RWPE2 (cell line): ENCODE data around the gene ADORA1.

ENCODE experiments used
- ATAC-seq: fragments of 200-7000 bp; cut with Tn5 transposase; 3 replicates; pipeline ENCODE4 v1.9.1; 2021; ENCODE audit warnings: low read depth
- DNase-seq: peaks from one replicate; pipeline ENCODE4 v3.0.0-alpha.2; 2020; ENCODE audit warnings: low spot score
- H3K27ac ChIP-seq: fragments of 450-650 bp; 2 replicates; pipeline ENCODE4 v1.5.1; 2017; ENCODE audit warnings: mild to moderate bottlenecking; ENCODE audit not compliant: poor library complexity, severe bottlenecking
- H3K27me3 ChIP-seq: fragments of 250-450 bp; sonication (Bioruptor Pico); 2 replicates; pipeline ENCODE4 v1.5.1; 2021; ENCODE audit warnings: mild to moderate bottlenecking, moderate library complexity; ENCODE audit not compliant: insufficient read depth, poor library complexity, severe bottlenecking
- H3K36me3 ChIP-seq: fragments of 250-450 bp; sonication (Bioruptor Pico); 2 replicates; pipeline ENCODE4 v1.5.1; 2020; ENCODE audit warnings: low read depth, mild to moderate bottlenecking, moderate library complexity
- H3K4me1 ChIP-seq: fragments of 250-450 bp; sonication (Bioruptor Pico); 2 replicates; pipeline ENCODE4 v1.5.1; 2021; ENCODE audit warnings: mild to moderate bottlenecking, moderate library complexity; ENCODE audit not compliant: insufficient read depth, poor library complexity, severe bottlenecking
- H3K4me3 ChIP-seq: fragments of 250-450 bp; sonication (Bioruptor Pico); 2 replicates; pipeline ENCODE4 v1.5.1; 2021; ENCODE audit warnings: mild to moderate bottlenecking, moderate library complexity; ENCODE audit not compliant: severe bottlenecking
- H3K9me3 ChIP-seq: fragments of 250-450 bp; sonication (Bioruptor Pico); 2 replicates; pipeline ENCODE4 v1.5.1; 2021; ENCODE audit warnings: mild to moderate bottlenecking, moderate library complexity; ENCODE audit not compliant: severe bottlenecking
- TF ChIP-seq, protein P1 (sequence below): fragments of 450-650 bp; IDR thresholded peaks from one replicate; pipeline ENCODE4 v1.5.1; 2017; ENCODE audit warnings: mild to moderate bottlenecking, moderate library complexity; ENCODE audit not compliant: poor library complexity, severe bottlenecking

The ADORA1 gene

DNA sequence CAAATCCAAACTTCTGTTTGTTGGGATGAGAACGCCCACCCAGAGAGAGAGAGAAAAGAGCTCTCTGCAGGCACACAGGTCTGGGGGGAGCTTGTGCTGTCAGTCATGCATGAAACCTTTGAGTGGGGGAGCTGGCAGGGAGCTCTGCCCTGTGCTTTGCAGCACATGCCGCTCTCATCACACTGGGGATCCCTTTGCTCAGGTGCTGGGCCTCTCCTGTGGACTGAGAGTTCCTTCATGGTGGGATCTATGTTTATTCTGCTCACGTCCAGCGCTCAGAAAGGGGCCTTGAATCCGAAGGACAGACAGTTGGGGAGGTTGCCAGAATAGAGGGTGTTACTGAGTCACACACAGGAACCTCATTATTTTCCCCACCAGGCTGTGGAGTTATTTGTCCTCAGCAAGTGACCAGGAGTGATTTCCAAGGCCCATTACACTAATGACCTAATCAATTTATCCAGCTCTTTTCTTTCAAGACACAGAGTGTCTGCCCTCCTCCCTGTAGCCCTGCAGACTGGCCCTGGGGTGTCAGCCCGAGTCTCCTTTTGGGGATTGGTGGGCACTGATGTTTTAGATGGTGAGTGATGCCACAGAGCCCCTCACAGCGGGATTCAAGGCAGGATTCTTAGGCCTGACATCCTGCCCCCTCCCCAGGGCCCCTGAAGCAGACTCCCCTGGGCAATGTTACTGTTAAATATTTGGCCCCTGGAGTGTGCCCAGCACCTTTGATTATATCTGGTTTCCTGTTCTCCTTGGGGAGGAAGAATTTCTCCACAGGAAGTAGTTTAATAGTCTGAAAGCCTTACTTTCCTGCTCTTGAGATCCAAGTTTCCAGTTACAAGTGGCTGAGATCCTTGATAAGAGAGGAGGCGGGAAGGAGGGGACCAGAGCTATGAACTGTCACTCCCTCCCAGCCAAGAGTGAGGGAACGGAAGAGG, 25.8 kb downstream of the ADORA1 start:
- ATAC-seq = no peak
- H3K27me3 ChIP-seq = no peaks in the 10 kb centered on the region
- TF ChIP-seq, protein P1, sequence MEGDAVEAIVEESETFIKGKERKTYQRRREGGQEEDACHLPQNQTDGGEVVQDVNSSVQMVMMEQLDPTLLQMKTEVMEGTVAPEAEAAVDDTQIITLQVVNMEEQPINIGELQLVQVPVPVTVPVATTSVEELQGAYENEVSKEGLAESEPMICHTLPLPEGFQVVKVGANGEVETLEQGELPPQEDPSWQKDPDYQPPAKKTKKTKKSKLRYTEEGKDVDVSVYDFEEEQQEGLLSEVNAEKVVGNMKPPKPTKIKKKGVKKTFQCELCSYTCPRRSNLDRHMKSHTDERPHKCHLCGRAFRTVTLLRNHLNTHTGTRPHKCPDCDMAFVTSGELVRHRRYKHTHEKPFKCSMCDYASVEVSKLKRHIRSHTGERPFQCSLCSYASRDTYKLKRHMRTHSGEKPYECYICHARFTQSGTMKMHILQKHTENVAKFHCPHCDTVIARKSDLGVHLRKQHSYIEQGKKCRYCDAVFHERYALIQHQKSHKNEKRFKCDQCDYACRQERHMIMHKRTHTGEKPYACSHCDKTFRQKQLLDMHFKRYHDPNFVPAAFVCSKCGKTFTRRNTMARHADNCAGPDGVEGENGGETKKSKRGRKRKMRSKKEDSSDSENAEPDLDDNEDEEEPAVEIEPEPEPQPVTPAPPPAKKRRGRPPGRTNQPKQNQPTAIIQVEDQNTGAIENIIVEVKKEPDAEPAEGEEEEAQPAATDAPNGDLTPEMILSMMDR = no peak

DNA sequence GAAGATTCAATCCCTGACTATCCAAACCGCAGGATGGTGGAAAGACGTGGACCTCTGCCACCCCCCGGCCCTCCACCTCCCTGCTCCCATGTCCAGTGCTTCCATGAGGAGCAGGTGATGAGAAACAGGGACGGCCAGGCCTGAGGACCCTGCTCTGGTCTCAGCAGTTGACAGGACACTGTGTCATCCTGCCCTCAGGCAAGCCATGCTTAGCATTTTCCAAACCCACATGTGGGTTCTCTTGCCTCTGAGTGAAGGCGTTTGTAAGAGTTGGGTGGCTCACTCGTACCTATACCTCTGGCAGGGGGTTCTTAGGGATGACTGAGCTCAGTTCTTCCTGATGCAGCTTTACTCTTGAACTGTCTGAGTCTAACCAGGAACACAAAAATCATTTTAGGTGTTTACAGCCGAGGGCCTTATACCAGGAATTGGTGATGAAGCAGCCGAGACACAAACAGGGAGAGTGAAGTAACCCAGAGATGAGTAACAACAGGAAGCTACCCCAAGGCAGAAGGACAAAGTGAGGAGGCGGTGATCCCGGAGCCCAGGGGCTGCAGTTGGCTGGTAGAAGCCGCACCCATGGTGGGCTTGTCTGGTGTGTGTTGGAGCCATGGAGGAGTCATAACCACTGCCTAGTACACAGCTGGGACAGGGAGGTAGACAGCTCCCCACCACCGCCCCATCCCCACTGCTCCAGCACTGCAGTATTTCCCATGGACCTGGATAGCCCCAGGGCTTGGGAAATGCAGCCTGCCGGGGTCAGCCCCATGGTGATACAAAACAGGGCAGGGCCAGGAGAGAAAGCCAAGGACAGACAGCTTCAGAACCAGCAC, 26.7 kb downstream of the ADORA1 start:
- no peaks in the 10 kb centered on the region for H3K9me3 ChIP-seq
- no peak for DNase-seq
- H3K36me3 ChIP-seq = no peaks in the 10 kb centered on the region
- ATAC-seq = peak; percentile 80
- H3K4me1 ChIP-seq = peaks cover 41% of the 10 kb centered on the region
- TF ChIP-seq, protein P1 = no peak
- H3K27me3 ChIP-seq = no peaks in the 10 kb centered on the region
- no peak overlapping the region for H3K4me3 ChIP-seq
- peak overlapping the region; percentile 61 for H3K27ac ChIP-seq

More for the DNA sequence above, 25.8 kb downstream of the ADORA1 start:
- Histone ChIP-seq H3K9me3 (no peaks in the 10 kb centered on the region), H3K27ac (peak overlapping the region; percentile 61), H3K4me3 (no peak overlapping the region), H3K36me3 (no peaks in the 10 kb centered on the region), H3K4me1 (peaks cover 41% of the 10 kb centered on the region)
- DNase-seq = no peak

DNA sequence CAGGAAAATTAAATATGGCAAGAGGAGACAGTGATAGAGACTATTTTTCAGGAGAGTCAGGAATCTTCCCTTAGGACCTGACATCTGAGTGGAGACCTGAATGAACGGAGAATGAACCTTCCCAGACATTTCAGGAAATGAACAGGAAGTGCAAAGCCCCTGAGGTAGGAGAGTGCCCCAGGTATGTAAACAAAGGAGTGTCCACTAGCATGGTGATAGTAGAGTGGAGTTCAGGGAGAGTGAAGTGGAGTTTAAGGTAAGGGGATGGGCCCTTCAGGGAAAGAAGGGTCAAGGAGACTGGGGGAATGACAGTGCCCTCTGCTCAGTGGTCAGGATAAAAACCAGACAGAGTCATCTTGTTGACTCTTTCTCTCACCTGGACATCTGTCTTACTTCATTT, 28.8 kb downstream of the ADORA1 start:
- no peak for DNase-seq
- Histone ChIP-seq H3K4me3 (no peak overlapping the region), H3K36me3 (no peaks in the 10 kb centered on the region), H3K27me3 (no peaks in the 10 kb centered on the region), H3K4me1 (peaks cover 41% of the 10 kb centered on the region), H3K9me3 (no peaks in the 10 kb centered on the region), H3K27ac (no peak overlapping the region)
- TF ChIP-seq, protein P1 = no peak
- ATAC-seq = no peak

DNA sequence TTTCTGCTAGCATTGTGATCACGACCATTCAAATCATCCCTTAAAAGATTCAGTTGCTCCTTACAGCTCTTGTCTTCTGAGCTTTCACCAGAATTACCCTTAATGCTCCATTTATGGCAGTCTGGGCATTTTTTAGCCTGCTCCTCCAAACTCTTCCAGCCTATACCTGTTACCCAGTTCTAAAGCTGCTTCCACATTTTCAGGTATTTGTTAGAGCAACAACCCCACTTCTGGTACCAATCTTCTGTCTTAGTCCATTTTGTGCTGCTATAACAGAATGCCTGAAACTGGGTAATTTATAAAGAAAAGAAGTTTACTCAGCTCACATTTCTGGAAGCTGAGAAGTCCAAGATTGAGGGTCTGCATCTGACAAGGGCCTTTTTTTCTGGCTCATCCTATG, 30.9 kb downstream of the ADORA1 start:
- TF ChIP-seq, protein P1 = no peak
- ATAC-seq (no peak), DNase-seq (no peak)
- no peak overlapping the region for H3K27ac ChIP-seq
- H3K4me3 ChIP-seq = no peak overlapping the region
- H3K27me3 ChIP-seq = no peaks in the 10 kb centered on the region
- H3K36me3 ChIP-seq = no peaks in the 10 kb centered on the region
- peaks cover 29% of the 10 kb centered on the region for H3K4me1 ChIP-seq
- H3K9me3 ChIP-seq = no peaks in the 10 kb centered on the region
